NCI-H128 (cell line): ENCODE data around the gene ARFGAP1.

Experiments used
- DNase-seq: peaks from one replicate; lab custom pipeline; 2025; ENCODE audit not compliant: unreplicated experiment; lab: John Stamatoyannopoulos, UW

ARFGAP1 gene

GRCh38 chr20:63277466-63278272 lies 5.1 kb downstream of the ARFGAP1 start:
- no peak for DNase-seq

GRCh38 chr20:63278661-63279060 lies 6.0 kb downstream of the ARFGAP1 start:
- no peak for DNase-seq

- DNase-seq, result no peak
Observed at GRCh38 chr20:63279931-63280330, 7.3 kb downstream of the ARFGAP1 start.

DNA sequence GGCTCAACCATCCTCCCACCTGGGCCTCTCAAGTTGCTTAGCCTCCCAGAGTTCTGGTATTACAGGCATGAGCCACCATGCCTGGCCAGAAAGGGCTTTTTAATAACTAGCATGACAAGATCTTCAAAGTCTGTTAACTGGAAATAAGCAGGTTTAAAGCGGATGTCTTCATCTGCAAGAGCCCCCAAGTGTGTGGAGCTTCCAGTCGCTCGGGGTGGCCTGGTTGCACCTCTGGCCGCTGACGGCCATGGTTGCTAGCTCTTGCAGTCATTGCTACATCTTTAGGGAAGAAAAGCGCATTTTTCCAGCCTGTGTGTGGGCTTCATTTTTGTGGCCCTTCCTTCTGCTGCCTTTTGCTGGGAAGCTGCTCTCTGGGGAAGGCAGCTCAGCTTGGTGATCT lies 7.8 kb downstream of the ARFGAP1 start:
- no peak for DNase-seq

DNA sequence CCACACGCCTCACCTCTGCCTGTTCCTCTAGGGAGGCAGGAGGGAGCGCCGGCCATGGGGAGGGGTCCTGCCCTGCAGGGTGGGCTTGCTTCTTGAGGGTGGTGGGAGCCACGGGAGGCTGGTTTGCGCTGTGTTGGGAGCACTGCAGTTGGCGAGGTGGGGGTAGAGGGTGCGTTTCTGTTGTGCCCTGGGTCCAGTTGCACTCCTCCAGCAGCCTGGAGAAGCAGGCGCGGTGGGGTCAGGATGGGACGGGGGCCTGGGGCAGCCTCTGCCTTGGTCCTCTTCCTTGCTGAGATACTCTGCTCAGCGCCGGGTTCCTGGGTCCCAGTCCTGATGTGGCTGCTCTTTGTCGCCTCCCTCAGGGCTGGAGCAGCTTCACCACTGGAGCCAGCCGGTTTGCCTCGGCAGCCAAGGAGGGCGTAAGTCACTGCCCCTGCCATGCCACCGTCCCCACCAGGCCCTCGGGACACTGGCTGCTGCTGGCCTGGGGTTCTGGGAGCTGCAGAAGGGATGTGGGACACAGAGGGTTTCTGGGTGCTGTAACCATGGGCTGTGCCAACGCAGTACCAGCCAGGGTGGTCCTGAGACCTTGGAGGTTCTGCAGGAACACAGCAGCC lies 8.4 kb downstream of the ARFGAP1 start:
- no peak for DNase-seq

- no peak for DNase-seq
Observed at GRCh38 chr20:63281742-63282665, 9.4 kb downstream of the ARFGAP1 start.

GRCh38 chr20:63282946-63283345 lies 10.3 kb downstream of the ARFGAP1 start:
- no peak for DNase-seq

- DNase-seq, result no peak
Observed at GRCh38 chr20:63283397-63284082, 10.9 kb downstream of the ARFGAP1 start.

- no peak for DNase-seq
Observed at GRCh38 chr20:63284083-63284440, 11.4 kb downstream of the ARFGAP1 start.

GRCh38 chr20:63284544-63284949 lies 11.9 kb downstream of the ARFGAP1 start:
- no peak for DNase-seq

DNA sequence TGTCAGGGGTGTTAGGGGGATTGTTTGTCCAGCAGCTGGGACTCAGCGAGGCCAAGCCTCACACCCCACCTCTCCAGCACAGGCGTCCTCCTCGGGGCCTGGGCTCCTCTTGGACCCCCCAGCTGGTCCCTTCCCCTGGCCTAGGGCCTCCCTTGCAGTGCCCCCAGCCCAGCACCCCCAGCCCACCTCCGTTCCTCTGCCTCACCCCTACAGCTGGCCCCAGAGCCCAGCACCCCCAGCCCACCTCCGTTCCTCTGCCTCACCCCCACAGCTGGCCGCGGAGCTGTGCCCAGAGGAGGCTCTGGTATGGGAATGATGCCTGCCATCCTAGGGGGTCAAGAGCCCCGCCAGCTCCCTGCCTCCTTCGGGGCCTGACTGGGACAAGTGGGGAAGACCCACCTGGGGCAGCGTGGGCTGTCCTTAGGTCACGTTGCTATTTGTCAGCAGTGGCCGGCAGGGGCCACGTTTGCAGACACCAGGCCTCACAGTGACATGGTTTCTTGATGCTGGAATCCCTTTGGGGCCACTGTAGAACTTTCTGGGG lies 12.4 kb downstream of the ARFGAP1 start:
- no peak for DNase-seq

GRCh38 chr20:63285636-63286615 lies 13.3 kb downstream of the ARFGAP1 start:
- DNase-seq, result no peak

GRCh38 chr20:63286781-63287696 lies 14.4 kb downstream of the ARFGAP1 start:
- DNase-seq, result no peak

DNA sequence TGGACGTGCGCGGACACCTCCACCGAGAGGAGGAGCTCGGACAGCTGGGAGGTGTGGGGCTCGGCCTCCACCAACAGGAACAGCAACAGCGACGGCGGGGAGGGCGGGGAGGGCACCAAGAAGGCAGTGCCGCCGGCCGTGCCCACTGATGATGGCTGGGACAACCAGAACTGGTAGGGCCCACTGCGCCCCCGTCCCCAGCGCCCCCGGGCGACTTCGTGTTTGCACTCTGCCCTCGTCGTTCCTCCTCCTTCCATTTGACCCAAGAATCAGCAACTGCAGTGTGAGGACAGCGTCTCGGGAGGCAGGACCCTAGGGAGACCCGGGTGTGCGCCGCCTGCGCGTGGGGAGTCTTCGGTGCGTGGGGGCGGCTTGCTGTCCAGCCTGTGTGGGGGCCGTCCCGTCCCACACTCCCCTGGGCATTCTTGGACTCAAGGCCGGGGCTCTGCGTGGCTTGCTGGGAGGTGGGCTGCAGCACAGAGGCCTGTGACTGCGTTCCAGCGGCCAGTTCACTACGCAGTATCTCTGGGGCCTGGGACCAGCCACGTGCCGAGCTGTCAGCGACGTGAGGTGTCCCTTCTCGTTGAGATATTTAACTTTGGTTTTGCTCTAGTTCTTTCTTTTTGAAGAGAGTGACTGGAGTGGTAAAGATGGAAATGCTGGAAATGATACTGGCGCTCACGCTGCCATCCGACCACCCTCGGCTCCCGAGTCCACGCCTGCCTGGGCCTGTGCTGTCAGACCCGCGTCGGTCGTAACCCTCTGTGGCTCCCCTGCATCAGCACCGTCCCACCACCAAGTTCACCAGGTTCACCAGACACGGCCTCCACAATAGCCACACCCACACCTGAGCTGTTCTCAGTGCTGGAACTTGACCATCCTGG lies 15.3 kb downstream of the ARFGAP1 start:
- DNase-seq, result no peak

- no peak for DNase-seq
Observed at GRCh38 chr20:63288581-63289251, 16.1 kb downstream of the ARFGAP1 start.

DNA sequence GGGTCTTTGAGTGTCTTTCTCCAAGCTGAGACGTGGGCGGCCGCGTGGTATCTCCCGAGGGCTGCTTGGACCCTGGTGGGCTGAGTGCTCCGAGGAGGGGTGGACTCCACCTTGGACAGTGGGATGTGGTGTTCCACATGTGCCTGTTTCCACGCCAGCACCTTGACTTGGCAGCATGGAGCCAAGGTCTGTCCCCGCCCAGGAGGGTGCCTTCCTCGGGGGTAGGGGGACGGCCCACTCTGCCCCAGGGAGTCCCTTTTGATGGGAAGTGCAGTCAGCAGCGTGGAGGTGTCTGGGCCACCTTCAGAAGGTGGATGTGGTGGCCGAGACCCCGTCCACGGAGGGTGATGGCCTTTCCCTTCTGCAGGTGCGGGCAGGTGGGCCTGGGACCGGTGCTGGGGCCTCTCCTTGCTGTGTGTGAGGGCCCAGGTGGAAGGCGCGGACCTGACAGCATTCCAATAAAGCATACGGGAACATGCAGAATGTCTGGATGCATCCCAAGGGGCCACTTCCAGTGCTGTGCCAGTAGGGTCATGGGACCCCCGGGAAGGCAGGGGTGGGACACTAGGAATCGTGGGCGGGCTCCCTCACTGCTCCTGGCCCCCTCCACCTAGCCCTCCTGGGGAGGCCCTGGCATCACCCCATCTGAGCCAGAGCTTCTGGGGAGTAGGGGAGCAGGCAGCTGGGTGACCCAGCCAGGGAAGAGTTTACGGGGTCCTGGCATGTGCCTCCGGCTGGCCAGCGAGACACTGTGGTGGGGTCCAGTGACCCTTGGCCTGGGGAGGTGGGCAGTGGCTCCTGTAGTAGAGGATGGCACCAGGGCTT lies 16.9 kb downstream of the ARFGAP1 start:
- DNase-seq, result no peak
